GM12878 (cell line): Measurements from ENCODE around the gene PPOX. TPM values are rescaled to one million over a fixed set of nuclear protein-coding genes. Genes with fewer than 3 reads are reported as not detected.

Source experiments
- CEBPZ ChIP-seq: fragments of 150-350 bp; IDR thresholded peaks from 2 replicates; pipeline ENCODE4 v1.6.1; 2016; ENCODE audit warnings: low read depth, low read length
- CREB1 ChIP-seq: IDR thresholded peaks from 2 replicates; pipeline ENCODE4 v1.6.1; 2012; ENCODE audit warnings: low read depth, mild to moderate bottlenecking, inconsistent platforms
- EED ChIP-seq: sonication (generic); IDR thresholded peaks from 2 replicates; pipeline ENCODE4 v1.6.1; 2016; ENCODE audit warnings: antibody characterized with exemption, low read depth
- EGR1 ChIP-seq, 2 experiments: IDR thresholded peaks; 1 replicate in 1 of 2; 2 replicates in 1 of 2; pipeline ENCODE4 v1.6.1; 2011 to 2012; ENCODE audit warnings: low read depth in 2 of 2, low read length in 2 of 2, borderline replicate concordance in 1 of 2, mild to moderate bottlenecking in 1 of 2, moderate library complexity in 1 of 2
- ZNF592 ChIP-seq: fragments of 450-650 bp; IDR thresholded peaks from 2 replicates; pipeline ENCODE4 v1.6.1; 2017; ENCODE audit warnings: mild to moderate bottlenecking, moderate library complexity
- polyA plus RNA-seq, 11 experiments: library from polyadenylated mRNA; depleted of rRNA in 4 of 11; unstranded in 6 of 11; stranded (reverse) in 5 of 11; fragments of >200 nt; fragmentation: Nextera tagmentation in 4 of 11; fragmentation: Illumina TruSeq in 1 of 11; extraction: Ambion mirVana in 4 of 11; extraction: Trizol in 1 of 11; gene quantifications; 1 replicate in 1 of 11; 2 replicates in 10 of 11; pipeline versions ENCODE4 v1.2.1 to v1.2.3, GENCODE V29; 2011 to 2016; ENCODE audit warnings: inconsistent platforms in 2 of 11, missing spikeins in 2 of 11, low read depth in 1 of 11
- total RNA-seq, 4 experiments: library from RNA; depleted of rRNA in 3 of 4; stranded (reverse); fragments of >200 nt in 3 of 4; fragmentation: Illumina TruSeq in 1 of 4; extraction: Trizol in 1 of 4; gene quantifications; 2 replicates each; pipeline versions ENCODE4 v1.2.1 to v1.2.3, GENCODE V29; 2013 to 2021

The PPOX gene
- total and polyA plus RNA-seq, 10 of the 15 experiments (the other 5 are each of a cell fraction or from before 2014, with no cell fraction given) = 8.9 to 31.5 (median 20.3) TPM

- TF ChIP-seq CEBPZ (no peak), EGR1 (IDR thresholded peaks at IDR 0.05; ENCODE audit: borderline replicate concordance in 1 of 2, low read depth in 2 of 2, low read length in 2 of 2) (no peak), EED (no peak), ZNF592 (no peak), CREB1 (no peak)
These were observed 8.7 kb downstream of the PPOX start (continued) for GRCh38 chr1:161174911-161175310.
